DMS114 treated with DMSO at 0.1 percent for 48 hours (cell line): Measurements from ENCODE around the gene RPUSD3.

Experiments used
- DNase-seq: peaks from one replicate; lab custom pipeline; 2025; ENCODE audit not compliant: unreplicated experiment; lab: John Stamatoyannopoulos, UW

The RPUSD3 gene

DNA sequence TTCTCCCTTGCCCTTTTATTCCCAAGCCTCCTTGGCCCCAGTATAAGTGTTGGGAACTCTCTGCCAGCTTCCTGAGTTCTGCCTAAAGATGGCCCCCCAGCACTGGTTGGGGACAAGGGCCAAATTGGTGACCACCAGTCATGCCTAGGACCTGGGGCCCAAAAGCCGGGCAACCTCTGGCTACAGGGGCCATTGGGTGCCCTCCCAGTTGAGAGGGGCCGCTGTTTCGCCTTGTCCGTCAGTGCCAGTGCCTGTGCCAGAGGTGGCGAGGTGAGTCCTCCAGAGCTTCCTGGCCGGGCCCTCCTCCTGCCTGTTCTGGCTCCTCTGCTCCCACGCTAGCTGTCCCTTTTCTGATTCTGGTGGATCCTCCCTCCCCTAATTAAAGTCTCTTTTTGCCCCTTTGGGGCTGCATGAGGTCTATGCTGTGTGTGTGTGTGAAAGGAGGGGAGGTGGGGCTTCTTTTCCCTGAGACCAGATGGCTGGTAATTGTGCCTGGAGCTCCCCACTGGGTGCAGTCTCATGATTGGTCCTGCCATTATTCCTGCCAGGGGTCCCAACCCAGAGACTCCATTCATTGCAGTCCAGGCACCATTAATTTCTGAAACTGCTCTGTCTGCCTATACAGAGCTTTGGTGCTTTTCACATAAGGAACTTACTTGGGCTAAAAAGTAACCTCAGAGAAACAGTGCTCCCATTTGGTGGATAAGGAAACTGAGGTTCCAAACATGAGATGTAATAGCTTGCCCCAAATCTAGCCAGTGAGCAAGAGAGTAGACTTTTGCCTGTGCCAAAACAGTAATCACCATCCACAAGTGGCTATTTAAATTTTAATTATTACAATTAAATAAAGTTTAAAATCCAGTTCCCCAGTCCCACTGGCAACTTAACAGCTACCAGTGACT is 36.9 kb downstream of the RPUSD3 start:
- DNase-seq = no peak

DNA sequence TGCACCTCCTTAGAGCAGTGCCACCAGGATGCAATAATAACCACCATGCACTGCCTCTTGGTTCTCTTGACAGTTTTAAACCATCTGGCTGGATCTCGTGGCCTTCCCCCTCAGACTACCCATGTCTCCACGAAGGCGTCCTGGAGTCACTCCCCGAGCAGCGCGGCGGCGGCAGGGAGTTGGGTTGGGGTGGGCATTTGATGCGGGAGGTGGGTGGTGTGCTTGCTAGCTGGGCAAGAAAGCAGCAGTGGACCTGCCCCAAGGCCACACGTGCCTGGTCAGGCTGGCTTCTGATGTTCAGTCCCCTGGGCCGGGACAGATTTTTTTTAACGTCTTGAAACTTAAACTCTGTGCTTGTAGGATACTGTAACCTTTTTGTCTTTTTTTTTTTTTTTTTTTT is 37.7 kb downstream of the RPUSD3 start:
- DNase-seq = no peak

DNA sequence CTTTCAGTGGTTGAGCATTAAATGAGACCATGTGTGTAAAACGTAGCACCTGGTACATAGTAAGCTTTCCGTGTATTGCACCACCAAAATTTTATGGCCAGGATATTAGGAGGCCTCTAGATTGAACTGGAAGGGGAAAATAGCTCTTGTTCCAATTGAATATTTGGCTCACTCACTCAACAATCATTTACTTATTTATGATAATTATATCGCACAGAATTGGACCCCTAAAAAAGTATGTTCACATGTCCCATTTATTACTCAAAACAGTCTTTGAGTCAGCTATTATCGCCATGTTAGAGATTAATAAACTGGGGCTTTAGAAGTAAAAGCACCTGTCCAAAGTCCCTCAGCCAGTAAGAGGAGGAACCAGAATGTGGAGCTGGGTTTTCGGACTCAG is 38.8 kb downstream of the RPUSD3 start:
- DNase-seq = no peak

DNA sequence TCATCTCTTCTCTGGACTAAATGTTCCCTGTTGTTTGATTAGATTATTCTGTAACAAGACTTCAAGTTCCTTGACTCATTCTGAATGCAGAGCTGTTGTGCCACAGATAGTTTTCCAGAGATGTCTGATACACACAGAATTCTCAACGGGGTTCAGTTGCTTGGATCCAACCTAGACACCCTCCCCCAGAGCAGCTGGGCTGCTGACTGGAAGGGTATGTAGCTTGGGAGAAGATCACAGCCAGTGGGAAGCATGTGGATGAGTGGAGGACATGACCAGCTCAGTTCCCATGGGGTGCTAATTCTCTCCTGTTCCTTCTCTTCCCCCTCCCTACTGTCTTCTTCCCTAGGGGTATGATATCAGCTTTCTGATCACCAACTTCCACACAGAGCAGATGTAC is 40.3 kb downstream of the RPUSD3 start:
- DNase-seq = no peak

DNA sequence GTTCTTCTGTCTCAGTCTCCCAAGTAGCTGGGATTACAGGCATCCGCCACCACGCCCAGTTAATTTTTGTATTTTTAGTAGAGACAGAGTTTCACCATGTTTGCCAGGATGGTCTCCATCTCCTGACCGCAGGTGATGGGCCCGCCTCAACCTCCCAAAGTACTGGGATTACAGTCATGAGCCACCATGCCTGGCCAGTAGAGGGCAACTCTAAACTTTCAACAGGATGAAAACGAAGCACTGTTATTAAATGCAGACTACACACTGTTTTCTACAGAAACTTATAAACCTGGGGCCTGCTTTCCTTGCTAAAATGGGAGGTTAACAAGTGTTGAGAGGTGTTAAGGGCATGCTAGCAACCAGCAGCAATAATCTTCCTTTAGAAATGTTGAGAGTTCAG is 43.3 kb downstream of the RPUSD3 start:
- no peak for DNase-seq

DNA sequence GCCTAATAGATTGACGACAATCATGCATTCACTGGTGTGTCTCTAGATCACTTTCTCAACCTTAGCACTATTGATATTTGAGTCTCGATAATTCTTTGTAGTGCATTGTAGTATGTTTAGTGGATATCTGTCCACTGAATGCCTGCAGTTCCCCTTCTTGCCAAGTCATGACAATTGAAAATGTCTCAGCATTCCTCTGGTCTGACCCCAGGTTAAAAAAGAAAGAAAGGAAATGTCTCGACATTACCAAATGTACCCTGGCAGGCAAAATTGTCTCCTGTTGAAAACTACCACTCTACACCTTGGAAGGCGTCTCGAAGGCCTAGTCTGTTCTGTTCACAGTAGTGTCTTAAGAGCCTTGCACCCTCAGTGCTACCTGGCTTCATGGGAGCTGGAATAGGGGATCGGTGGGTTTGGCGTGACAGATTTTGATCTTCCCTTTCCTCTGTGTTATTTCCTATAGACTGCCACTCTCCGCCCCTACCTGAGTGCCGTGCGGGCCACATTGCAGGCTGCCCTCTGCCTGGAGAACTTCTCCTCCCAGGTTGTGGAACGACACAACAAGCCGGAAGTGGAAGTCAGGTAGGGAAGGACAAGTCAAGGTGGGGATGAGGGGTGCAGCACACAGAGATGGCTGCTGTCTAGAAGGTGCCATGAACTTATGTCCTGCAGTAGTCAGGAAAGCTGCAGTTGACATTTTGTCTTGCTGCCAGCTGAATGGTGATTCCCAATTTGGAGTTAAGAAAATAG is 46.4 kb downstream of the RPUSD3 start:
- no peak for DNase-seq

DNA sequence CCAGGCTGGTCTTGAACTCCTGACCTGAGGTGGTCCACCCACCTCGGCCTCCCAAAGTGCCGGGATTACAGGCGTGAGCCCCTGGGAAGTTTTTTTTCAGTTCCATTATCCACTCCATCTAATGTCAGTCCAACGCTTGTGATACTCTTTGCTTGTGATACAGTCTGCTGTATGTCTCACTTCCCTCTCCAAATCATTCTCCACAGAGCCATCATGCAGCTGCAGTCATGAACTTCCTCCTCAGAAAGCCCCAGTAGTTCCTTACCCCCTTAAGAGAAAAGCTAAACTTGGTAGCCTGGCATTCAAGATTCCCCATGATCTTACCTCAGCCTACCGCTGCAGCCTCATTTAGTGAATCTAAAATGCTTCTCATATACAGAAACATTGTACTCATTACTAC is 48.6 kb downstream of the RPUSD3 start:
- DNase-seq = no peak

DNA sequence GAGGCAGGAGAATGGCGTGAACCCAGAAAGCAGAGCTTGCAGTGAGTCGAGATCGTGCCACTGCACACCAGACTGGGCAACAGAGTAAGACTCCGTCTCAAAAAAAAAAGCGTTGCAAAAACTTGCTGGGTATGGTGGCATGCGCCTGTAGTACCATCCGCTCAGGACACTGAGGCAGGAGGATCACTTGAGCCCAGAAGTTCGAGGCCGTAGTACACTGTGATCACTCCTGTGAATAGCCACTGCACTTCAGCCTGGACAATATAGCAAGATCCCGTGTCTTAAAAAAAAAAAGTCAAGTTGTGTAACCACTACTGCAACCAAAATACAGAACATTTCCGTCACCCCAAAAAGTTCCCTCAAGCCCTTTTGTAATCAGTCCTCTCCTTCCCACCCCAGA is 49.4 kb downstream of the RPUSD3 start:
- no peak for DNase-seq

DNA sequence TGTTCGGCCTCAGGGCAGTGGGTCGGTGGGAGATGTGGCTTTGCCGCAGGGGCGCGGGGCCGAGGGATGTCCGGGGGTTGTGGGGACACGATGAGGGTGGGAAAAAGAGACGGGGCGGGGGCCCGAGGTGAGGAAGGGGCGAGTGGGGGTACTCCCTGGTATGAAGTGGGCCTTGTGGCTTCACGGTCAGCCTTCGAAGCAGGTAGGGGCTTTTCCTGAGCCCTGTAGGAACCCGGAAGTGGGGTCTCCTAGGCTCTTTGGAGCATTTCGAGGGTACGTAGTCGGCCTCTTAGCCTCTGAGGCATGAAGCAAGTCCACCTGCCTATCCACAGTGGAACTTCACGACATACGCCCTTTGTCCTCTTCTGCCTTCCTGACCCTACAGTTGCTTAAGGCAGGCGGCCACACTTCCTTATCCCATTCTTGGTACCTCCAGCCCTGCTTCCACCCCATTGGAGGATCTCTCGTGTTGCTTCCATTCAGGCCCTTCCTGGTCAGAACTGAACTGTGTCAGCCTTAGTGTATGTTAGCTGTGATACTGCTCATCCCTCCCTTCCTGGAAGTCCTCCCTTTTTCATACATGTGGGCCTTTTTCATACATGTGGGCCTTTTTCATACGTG is 50.5 kb downstream of the RPUSD3 start:
- DNase-seq = no peak

DNA sequence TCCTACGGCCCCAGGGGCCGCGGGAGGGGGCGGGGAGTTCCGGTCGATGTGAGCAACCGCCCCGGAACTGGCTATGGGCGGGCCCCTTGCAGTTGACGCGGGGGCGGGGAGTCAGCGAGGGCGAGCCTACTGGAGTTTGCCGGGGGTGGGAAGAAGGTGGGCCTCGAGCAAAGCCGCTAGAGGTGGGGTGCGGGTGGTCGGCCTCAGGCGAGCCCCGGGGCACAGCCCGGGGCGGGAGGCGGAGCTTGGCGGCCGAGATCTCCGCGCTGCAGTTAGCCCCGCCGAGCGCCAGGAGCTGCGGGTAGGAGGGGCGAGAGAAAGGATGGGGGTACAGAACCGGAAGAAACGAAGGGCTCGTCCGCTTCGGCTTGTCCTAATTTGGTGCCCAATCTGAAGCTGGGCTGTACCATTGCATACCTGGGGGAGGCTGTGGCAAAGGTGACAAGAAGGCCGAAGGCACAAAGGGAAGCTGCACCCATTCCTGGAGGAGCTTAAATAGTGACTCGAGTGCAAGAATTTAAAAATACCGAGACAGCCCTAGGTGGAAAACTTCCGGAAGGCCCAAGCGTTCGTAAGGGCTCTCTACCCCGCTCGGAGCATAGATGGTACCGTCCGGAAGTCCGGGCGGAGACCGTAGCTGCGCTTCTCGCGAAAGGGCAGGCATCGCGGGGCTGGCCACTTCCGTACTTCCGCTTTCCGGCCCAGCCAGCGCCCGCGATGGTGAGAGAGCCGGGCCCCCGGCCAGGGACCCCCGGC is 51.2 kb downstream of the RPUSD3 start, which contains the start of the genes ARPC4 and TADA3:
Gene ARPC4 (plus strand): TSS at position 678 of the 756 bp plus-strand sequence. CDS start 40 bp downstream, at position 718.
Gene TADA3 (minus strand): TSS at position 69 of the 756 bp plus-strand sequence. CDS start 1,007 bp downstream, outside the sequence.
- peak; percentile 93 for DNase-seq

DNA sequence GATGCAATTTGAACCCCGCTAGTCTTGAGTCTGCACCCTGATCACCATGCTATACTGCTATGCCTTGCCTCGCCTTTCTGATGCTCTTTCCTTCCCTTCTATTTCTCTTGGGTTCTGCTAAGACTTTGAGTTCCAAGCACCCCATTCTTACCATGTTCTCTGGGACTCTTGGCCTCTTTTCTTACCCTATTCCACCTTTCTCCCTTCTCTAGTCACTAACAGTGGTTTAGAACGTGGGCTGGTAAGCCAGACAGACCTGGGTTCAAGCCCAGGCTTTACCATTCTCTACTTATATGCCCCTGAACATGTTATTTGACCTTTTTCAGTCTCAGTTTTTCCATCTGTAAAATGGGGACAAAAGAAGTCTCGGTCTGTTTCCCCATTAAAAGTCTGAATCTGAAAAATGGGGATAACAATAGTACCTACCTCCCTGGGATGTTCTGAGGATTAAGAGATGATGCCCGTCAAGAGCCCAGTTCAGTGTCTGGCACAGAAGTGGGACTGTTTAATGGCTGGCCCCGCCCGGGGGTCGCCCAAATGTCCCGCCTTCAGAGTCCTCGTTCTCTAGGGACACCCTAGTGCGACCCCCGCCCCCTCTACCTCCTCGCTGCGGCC is 51.9 kb downstream of the RPUSD3 start:
- DNase-seq = no peak

DNA sequence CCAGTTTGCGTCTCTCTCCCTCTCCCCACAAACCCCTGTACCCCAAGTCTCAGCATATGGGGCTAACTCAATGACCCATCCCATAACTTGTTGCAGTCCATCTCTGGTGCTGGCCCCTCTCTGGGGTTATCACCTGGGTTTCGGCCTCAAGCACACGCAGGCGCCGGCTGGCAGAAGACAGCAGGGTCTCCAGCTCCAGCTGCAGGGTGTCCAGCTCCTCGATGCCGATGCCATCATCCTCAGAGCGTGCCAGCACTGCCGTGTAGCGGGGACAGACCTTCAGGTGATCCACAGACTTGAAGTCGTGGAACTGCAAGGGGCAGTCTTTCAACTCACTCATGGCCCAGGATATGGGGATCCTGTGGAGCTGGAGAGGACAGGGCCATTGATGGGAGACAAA is 52.7 kb downstream of the RPUSD3 start:
- DNase-seq = no peak
